Measurements from ENCODE around the gene HSD17B1.

- peak in 1 of 3 donors; percentile 36 for TF ChIP-seq POLR2AphosphoS5 (IDR thresholded peaks at IDR 0.05)
- TF ChIP-seq CTCF (IDR thresholded peaks at IDR 0.05) = peak; percentile 64 to 84 (median 78)
Observed at GRCh38 chr17:42578282-42578869, 25.7 kb downstream of the HSD17B1 start.
